Activated CD4-positive, alpha-beta T cell treated with anti-CD3 and anti-CD28 coated beads for 4 hours (primary cell): ENCODE measurements around the gene MLF2.
"Not testable (repeated sequence)": the region's sequence is repeated elsewhere in the genome, so short reads cannot be mapped to it uniquely, and the experiment has no call there.

Experiments used
- DNase-seq, 2 donors: peaks; one replicate each; pipeline ENCODE4 v3.0.0-alpha.2; 2020

The MLF2 gene

DNA sequence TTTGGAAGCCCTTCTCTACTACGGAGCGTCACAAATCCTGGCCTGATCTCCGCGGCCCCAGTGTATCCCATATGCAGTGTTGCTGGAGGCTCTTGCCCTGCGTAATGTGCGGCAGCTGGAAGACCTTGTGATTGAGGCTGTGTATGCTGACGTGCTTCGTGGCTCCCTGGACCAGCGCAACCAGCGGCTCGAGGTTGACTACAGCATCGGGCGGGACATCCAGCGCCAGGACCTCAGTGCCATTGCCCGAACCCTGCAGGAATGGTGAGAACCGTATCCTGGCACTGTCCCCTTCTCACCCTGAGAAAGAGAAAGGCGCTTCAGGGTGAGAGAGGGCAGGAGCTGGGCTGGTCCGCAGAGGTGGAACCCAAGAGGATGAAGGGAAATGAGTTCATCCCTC, 23.8 kb downstream of the MLF2 start:
- DNase-seq, result no peak

DNA sequence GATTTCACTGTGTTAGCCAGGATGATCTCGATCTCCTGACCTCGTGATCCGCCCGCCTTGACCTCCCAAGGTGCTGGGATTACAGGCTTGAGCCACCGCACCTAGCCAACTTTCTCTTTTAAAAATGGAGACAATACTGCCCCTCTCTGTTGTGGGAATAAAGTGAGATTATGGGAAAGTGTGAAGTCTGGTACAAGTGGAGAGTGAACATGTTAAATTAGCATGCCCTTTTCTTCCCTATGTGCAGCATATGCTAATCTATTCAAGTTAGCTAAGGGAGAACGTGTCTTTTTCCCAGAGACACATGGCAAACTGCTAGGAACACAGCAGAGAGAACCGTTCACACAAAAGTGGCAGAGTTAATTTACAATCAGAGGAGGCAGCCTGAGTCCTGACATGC, 27.6 kb downstream of the MLF2 start:
- no peak for DNase-seq

DNA sequence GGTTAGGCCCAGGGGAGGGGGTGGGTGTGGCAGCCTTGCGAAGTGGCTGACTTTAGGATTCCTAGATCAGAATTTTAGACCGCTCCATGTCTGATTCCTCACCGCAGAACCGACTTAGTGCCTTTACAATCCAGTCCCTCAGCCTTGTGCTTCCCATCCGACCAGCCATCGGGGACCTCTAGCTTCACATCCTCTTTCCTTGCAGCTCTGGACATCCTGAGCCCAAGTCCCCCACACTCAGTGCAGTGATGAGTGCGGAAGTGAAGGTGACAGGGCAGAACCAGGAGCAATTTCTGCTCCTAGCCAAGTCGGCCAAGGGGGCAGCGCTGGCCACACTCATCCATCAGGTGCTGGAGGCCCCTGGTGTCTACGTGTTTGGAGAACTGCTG, 28.5 kb downstream of the MLF2 start:
- DNase-seq, result peak in 1 of 2 donors; percentile 18

DNA sequence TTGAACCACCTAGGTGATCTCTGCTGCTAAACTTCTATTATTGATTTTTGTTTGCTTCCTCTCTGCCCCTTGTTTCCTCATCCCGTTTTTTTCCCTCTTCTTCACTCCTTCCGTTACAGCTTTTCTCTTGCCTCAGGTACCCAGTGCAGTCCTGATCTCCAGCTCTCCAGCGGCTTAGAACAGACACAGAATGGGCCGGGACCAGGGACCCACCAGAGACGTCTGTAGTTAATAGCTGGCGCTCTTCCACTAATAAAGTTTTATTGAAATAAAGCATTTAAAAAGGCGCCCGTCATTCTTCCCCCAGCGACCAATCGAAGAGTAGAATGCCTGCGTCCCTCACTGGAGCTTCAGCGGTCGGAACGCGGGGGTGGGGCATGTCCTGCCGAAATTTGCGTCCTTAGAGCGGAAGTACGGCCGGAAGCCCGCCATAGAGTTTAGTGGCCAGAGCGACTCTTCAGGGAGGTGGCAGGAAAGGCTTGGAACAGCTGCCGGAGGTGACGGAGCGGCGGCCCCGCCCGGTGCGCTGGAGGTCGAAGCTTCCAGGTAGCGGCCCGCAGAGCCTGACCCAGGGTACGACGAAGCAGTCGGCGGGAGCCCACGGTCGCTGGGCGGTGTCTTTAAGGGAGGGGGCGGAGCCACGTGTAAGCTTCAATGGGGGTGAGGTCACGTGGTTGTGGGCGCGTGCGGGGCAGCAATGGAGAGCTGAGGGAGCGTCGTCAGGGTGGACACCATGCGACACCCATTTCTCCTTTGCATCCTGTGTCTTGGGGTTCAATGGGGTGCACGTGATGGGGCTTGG, 29.1 kb downstream of the MLF2 start, which contains the start of gene COPS7A:
COPS7A (plus strand) TSS at position 440 of the 802 bp plus-strand sequence. CDS start 611 bp downstream, outside the sequence.
- peak; percentile 87 to 90 for DNase-seq

DNA sequence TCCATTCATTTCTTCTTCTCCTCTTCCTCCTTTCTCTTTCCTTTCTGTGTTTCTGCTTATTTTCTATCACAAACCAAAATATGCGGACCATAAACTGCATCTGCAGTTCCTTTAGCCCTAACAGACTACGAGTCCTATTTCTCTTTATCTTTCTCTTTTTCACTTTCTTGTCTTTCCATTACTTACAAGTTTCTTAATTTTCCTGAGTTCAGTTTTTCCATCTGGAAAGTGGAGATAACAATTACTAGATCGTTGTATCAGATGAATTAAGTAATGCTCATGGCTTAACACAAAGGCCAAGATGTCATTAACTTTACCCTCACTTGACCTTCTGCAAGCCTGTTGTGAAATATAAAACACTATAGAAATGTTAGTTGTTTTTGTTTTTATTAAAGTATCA, 30.1 kb downstream of the MLF2 start:
- no peak for DNase-seq

DNA sequence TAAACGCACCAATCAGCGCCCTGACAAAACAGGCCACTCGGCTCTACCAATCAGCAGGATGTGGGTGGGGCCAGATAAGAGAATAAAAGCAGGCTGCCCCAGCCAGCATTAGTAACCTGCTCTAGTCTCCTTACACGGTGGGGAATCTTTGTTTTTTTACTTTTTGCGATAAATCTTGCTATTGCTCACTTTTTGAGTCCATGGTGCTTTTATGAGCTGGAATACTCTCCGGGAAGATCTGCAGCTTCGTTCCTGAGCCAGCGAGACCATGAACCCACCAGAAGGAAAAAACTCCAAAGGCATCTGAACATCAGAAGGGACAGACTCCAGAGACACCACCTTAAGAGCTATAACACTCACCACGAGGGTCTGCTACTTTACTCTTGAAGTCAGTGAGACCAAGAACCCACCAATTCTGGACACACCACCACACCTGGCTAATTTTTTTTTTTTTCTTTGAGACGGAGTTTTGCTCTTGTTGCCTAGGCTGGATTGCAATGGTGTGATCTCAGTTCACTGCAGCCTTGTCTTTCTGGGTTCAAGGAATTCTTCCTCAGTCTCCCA, 36.0 kb downstream of the MLF2 start:
- no peak for DNase-seq

DNA sequence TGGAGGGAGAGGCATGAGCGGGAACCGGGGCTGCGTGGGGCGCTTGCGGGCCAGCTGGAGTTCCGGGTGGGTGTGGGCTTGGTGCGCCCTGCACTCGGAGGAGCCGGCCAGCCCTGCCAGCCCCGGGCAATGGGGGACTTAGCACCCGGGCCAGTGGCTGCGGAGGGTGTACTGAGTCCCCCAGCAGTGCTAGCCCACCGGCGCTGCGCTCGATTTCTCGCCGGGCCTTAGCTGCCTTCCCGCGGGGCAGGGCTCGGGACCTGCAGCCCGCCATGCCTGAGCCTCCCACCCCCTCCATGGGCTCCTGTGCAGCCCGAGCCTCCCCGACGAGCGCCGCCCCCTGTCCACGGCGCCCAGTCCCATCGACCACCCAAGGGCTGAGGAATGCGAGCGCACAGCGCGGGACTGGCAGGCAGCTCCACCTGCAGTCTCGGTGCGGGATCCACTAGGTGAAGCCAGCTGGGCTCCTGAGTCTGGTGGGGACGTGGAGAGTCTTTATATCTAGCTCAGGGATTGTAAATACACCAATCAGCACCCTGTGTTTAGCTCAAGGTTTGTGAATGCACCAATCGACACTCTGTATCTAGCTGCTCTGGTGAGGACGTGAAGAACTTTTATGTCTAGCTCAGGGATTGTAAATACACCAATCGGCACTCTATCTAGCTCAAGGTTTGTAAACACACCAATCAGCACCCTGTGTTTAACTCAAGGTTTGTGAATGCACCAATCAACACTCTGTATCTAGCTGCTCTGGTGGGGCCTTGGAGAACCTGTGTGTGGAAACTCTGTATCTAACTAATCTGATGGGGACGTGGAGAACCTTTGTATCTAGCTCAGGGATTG, 36.7 kb downstream of the MLF2 start:
- DNase-seq, result not testable (repeated sequence)

DNA sequence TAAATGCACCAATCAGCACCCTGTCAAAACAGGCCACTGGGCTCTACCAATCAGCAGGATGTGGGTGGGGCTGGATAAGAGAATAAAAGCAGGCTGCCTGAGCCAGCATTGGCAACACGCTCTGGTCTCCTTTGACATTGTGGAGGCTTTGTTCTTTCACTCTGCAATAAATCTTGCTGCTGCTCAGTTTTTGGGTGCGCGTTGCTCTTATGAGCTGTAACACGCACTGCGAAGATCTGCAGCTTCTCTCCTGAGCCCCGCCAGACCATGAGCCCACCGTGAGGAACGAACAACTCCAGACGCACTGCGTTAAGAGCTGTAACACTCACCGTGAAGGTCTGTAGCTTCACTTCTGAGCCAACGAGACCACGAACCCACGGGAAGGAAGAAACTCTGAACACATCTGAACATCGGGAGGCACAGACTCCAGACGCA, 44.0 kb downstream of the MLF2 start:
- no peak for DNase-seq

DNA sequence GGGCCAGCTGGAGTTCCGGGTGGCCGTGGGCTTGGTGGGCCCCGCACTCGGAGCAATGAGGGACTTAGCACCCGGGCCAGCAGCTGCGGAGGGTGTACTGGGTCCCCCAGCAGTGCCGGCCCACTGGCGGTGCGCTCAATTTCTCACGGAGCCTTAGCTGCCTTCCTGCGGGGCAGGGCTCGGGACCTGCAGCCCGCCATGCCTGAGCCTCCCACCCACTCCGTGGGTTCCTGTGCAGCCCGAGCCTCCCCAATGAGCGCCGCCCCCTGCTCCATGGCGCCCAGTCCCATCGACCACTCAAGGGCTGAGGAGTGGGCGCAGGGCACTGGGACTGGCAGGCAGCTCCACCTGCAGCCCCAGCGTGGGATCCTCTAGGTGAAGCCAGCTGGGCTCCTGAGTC, 44.6 kb downstream of the MLF2 start:
- DNase-seq, result not testable (repeated sequence)

DNA sequence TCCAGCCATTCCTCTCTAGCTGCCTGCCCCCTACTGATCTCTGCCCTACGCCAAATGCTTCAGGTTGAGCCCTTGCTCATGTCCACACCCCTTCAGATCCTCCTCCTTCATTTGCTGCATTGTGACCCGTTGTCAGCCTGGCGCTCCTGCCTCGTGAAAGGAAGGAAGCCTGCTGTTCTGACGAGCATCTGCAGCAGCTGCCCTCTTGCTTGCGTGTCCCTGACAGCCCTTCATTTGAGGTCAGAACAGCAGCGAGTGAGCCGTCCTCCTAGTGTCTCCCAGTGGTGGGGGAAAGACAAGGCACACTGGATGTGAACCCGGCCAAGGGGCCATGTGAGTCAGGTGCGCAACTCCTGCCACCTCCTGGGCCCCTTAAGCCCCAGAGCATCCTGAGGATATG, 49.3 kb downstream of the MLF2 start:
- no peak for DNase-seq

DNA sequence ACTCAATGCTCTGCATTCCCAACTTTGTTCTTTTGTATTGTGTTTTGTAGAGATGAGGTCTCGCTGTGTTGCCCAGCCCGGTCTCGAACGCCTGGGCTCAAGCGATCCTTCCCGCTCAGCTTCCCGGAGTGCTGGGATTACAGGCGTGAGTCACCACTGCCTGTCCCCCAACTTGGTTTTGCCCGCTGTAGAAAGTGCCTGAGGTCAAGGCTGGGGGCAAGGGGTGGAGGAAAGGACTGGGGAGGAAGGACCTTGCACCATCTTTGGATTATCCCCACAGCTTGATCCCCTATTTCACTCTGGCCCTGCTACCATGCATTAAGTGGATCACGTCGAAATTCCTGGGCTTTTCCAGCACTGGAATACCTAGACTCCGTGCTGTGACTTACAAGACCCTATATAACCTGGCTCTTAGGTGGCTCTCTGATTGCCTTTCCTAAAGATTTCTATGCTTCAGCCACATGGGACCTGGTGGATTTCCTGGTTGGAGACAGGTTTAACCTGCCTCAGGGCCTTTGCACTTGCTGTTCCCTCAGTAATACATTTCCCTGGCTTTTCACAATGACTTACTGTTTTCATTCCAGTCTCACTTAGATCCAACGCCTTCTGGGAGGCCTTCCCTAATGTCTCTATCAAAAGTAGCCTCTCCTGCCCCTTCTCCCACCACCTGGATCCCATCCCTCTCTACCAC, 51.7 kb downstream of the MLF2 start:
- DNase-seq, result no peak

DNA sequence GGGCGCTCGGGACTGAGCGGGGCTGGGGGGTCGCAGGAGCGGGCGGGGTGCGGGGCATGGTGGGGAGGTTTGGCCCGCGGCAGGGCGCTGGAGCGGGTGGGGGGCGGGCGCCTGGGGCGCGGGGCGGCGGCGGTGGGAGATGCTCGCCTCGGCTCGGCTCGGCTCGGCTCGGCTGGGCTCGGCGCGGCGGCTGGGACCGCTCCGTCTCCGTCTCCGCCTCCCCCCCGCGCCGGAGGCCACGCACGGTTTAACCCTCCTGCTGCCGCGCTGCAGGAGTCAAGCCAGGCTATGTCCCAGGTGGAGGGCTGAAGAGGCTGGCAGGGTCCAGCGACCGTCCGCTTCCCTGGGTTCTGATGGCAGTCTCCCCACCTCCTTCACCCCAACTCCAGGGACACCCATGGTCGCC, 52.3 kb downstream of the MLF2 start, which contains the start of gene PIANP:
PIANP (minus strand) TSS at position 170 of the 406 bp plus-strand sequence. CDS start 2,754 bp downstream, outside the sequence.
- DNase-seq, result peak; percentile 42 to 43

DNA sequence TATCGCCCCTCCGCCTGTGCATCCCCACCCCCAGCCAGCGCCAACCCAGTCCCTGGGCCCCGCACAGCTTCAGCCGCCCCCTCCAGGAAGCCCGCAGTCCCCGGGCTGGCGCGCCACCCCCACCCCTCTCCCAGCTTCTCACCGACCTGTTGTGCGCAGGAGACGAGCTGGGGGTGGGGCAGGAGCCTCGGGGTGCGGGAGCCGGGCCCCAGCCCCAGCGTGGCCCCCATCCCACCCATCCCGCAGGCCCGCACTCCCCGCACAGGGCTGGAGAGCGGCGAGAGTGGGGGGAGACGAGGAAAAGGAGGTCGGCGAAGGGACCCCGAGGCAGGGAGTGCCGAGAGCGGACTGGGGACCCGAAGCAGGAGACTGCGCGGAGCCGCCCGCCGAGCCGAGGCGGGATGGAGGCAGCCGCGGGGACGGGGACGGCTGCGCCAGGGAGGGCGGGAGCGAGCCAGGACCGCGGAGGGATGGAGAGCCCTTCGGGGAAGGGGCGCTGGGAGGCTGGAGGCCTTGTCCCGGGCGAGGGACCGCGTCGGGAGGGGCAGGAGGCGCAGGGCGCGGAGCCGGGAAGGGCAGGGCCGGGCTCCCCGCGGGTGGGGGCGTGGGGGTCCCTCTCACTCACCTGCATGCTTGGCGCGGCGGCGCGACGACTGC, 52.8 kb downstream of the MLF2 start:
- DNase-seq, result peak in 1 of 2 donors; percentile 21

DNA sequence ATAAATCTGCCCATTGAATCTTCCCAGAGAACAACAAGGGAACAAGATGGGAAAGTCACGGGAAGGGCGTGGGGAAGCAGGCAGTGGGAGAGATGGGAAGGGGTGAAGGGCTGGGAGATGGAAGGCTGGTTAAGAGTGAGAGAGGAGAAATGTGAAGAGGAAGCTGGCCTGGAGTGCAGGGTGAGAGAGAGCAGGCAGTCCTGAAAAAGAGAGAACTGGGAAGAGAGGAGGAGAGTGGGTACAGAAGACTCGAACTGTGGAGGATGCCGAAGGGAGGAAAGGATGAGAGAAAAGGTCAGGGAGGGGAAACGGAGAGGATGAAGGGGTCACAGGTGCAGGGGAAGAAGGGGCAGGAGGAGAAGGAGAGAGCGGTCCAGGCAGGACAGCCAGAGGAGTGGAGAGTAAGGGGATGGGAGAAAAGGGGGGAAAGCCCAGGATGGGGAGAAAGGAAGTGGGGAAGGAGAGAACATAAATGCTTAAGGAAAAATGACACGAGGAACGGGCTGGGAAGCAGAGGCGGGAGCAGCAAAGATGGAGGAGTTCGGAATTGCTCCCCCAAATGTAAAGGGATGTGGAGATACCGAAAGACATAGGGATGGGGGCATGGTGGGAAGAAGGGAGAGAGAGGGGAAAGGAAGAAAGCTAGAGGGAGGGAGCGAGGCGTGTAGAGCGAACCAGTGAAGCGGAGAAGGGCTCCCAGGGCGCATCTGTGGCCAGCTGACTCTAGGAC, 53.5 kb downstream of the MLF2 start:
- no peak for DNase-seq

DNA sequence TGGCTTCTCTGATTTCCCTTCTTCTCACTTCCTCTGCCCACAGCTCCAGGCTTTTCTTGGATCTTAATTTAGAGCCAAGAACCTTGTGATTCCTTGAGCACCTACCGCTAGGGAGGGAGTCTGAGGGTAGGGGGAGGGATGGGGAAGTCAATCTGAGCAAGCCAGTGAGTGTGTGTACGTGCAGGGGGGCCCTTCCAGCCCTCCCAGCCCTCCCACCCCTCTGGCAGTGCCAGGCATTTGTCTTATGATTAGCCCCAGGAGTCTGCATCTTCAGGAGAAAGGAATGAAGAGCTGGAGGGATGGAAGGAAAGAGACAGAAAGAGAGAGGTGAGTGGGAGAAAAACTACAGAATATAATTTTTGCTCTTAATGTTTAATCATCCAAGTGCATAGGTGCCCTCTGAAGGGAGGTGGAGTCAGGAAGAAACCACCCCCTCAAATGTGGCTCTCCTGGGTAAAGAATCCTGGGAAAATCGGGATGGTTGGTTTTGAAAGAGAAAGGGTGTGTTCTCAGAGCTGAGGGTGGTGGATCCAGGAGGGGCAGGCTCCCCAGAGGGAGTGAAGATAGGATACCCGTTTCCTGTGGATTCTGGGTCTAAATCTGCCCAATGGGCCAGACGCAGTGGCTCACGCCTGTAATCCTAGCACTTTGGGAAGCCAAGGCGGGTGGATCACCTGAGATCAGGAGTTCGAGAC, 54.4 kb downstream of the MLF2 start:
- DNase-seq, result no peak
